HepG2 (cell line): Measurements from ENCODE around the gene TRPV4. TPM values are rescaled to one million over a fixed set of nuclear protein-coding genes. Genes with fewer than 3 reads are reported as not detected.

Source experiments
- ARID2 ChIP-seq: sonication (generic); formaldehyde crosslinking; IDR thresholded peaks from 2 replicates; pipeline ENCODE4 v1.8.1; 2022; ENCODE audit warnings: mild to moderate bottlenecking, missing genetic modification reagents, borderline replicate concordance
- ATF2 ChIP-seq: sonication (generic); formaldehyde crosslinking; IDR thresholded peaks from 2 replicates; pipeline ENCODE4 v1.4.0; 2020; ENCODE audit warnings: missing genetic modification reagents
- EZH2 ChIP-seq: conservative IDR thresholded peaks from 2 replicates; pipeline ENCODE4 v1.6.1; 2012; ENCODE audit warnings: mild to moderate bottlenecking, low read depth, low read length, moderate library complexity
- GZF1 ChIP-seq: sonication (generic); formaldehyde crosslinking; IDR thresholded peaks from 2 replicates; pipeline ENCODE4 v1.5.1; 2020; ENCODE audit warnings: mild to moderate bottlenecking, missing genetic modification reagents
- HDAC6 ChIP-seq: fragments of 200-600 bp; sonication (generic); IDR thresholded peaks from 2 replicates; pipeline ENCODE4 v1.7.0; 2017; ENCODE audit warnings: mild to moderate bottlenecking, antibody characterized with exemption, low read length, low read depth
- HNF4A ChIP-seq: sonication (generic); formaldehyde crosslinking; IDR thresholded peaks from 2 replicates; pipeline ENCODE4 v1.4.0; 2020; ENCODE audit warnings: missing genetic modification reagents
- MAF1 ChIP-seq: sonication (generic); formaldehyde crosslinking; IDR thresholded peaks from 2 replicates; pipeline ENCODE4 v1.5.0; 2020; ENCODE audit warnings: missing genetic modification reagents, borderline replicate concordance
- MTA1 ChIP-seq: sonication (generic); formaldehyde crosslinking; IDR thresholded peaks from 2 replicates; pipeline ENCODE4 v1.4.0; 2020; ENCODE audit warnings: missing genetic modification reagents, mild to moderate bottlenecking, borderline replicate concordance
- ZNF10 ChIP-seq: sonication (generic); formaldehyde crosslinking; IDR thresholded peaks from 2 replicates; pipeline ENCODE4 v1.4.0; 2020; ENCODE audit warnings: mild to moderate bottlenecking, low read depth, missing genetic modification reagents, borderline replicate concordance
- ZNF337 ChIP-seq: sonication (generic); formaldehyde crosslinking; IDR thresholded peaks from 2 replicates; pipeline ENCODE4 v1.5.1; 2020; ENCODE audit warnings: missing genetic modification reagents, low read depth, mild to moderate bottlenecking, borderline replicate concordance
- ZNF382 ChIP-seq: sonication (generic); formaldehyde crosslinking; IDR thresholded peaks from 2 replicates; pipeline ENCODE4 v1.5.0; 2020; ENCODE audit warnings: missing genetic modification reagents, mild to moderate bottlenecking, borderline replicate concordance
- ZNF431 ChIP-seq: sonication (generic); formaldehyde crosslinking; IDR thresholded peaks from 2 replicates; pipeline ENCODE4 v1.9.0; 2022; ENCODE audit warnings: missing genetic modification reagents, low read depth, mild to moderate bottlenecking, borderline replicate concordance
- ZNF749 ChIP-seq: sonication (generic); formaldehyde crosslinking; IDR thresholded peaks from 2 replicates; pipeline ENCODE4 v1.8.0; 2022; ENCODE audit warnings: mild to moderate bottlenecking, missing genetic modification reagents, moderate library complexity, borderline replicate concordance
- polyA plus RNA-seq, 8 experiments: library from polyadenylated mRNA; depleted of rRNA in 3 of 8; stranded (reverse) in 7 of 8; unstranded in 1 of 8; fragments of >200 nt; fragmentation: Illumina TruSeq in 4 of 8; extraction: Trizol in 4 of 8; gene quantifications; 2 replicates each; pipeline versions ENCODE4 v1.2.1 to v1.2.3, GENCODE V29; 2011 to 2016; ENCODE audit warnings: low read depth in 4 of 8, missing spikeins in 1 of 8, mixed read lengths in 1 of 8; ENCODE audit not compliant: insufficient read depth in 1 of 8
- total RNA-seq, 5 experiments: library from RNA; depleted of rRNA; stranded (reverse); fragments of >200 nt; fragmentation: Illumina TruSeq; extraction: Trizol; gene quantifications; 2 replicates each; pipeline ENCODE4 v1.2.3, GENCODE V29; 2016; ENCODE audit warnings: low read depth in 1 of 5
- TF ChIP-seq, protein P1 (sequence below): sonication (generic); formaldehyde crosslinking; IDR thresholded peaks from one replicate; pipeline ENCODE4 v1.5.1; 2020; ENCODE audit warnings: mild to moderate bottlenecking, missing genetic modification reagents; ENCODE audit errors: not compliant biosample characterization

Gene TRPV4
- total and polyA plus RNA-seq, 2 of the 13 experiments (the other 11 are each of a cell fraction or from before 2014, with no cell fraction given): 0.66 to 4.7 TPM

DNA sequence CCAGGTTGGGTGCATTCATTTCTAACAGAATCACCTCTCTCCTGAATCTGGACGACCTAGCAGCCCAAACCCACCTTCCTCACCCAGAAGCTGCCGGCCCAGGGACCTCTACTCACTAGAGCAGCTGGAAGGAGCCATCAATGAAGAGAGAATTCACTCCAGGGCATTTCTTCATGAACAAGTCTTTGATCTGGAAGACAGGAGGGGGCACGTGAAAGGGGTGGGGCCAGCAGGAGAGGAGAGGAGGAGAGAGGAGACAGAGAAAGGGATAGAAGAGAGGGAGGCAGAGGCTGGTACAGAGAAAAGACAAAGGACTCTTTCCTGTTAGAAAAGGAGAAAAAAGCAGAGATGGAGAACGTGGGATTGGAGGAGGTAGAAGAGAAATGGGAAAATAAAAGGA lies 39.8 kb downstream of the TRPV4 start (continued):
- TF ChIP-seq, protein P1, sequence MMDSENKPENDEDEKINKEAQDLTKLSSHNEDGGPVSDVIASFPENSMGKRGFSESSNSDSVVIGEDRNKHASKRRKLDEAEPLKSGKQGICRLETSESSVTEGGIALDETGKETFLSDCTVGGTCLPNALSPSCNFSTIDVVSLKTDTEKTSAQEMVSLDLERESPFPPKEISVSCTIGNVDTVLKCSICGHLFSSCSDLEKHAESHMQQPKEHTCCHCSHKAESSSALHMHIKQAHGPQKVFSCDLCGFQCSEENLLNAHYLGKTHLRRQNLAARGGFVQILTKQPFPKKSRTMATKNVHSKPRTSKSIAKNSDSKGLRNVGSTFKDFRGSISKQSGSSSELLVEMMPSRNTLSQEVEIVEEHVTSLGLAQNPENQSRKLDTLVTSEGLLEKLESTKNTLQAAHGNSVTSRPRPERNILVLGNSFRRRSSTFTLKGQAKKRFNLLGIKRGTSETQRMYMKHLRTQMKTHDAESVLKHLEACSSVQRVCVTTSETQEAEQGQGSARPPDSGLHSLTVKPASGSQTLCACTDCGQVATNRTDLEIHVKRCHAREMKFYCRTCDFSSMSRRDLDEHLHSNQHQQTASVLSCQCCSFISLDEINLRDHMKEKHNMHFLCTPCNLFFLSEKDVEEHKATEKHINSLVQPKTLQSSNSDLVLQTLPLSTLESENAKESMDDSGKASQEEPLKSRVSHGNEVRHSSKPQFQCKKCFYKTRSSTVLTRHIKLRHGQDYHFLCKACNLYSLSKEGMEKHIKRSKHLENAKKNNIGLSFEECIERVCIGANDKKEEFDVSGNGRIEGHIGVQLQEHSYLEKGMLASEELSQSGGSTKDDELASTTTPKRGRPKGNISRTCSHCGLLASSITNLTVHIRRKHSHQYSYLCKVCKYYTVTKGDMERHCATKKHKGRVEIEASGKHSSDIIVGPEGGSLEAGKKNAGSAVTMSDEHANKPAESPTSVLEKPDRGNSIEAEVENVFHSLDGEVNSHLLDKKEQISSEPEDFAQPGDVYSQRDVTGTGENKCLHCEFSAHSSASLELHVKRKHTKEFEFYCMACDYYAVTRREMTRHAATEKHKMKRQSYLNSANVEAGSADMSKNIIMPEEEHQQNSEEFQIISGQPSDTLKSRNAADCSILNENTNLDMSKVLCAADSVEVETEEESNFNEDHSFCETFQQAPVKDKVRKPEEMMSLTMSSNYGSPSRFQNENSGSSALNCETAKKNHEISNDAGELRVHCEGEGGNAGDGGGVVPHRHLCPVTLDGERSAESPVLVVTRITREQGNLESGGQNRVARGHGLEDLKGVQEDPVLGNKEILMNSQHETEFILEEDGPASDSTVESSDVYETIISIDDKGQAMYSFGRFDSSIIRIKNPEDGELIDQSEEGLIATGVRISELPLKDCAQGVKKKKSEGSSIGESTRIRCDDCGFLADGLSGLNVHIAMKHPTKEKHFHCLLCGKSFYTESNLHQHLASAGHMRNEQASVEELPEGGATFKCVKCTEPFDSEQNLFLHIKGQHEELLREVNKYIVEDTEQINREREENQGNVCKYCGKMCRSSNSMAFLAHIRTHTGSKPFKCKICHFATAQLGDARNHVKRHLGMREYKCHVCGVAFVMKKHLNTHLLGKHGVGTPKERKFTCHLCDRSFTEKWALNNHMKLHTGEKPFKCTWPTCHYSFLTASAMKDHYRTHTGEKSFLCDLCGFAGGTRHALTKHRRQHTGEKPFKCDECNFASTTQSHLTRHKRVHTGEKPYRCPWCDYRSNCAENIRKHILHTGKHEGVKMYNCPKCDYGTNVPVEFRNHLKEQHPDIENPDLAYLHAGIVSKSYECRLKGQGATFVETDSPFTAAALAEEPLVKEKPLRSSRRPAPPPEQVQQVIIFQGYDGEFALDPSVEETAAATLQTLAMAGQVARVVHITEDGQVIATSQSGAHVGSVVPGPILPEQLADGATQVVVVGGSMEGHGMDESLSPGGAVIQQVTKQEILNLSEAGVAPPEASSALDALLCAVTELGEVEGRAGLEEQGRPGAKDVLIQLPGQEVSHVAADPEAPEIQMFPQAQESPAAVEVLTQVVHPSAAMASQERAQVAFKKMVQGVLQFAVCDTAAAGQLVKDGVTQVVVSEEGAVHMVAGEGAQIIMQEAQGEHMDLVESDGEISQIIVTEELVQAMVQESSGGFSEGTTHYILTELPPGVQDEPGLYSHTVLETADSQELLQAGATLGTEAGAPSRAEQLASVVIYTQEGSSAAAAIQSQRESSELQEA (CRISPR knock-in tag): no peak
- no peak for TF ChIP-seq ZNF431 (CRISPR knock-in tag)
- TF ChIP-seq ARID2 (CRISPR knock-in tag): no peak
- TF ChIP-seq ZNF10 (CRISPR knock-in tag): no peak
- TF ChIP-seq MTA1 (CRISPR knock-in tag): no peak
- TF ChIP-seq ZNF749 (CRISPR knock-in tag): no peak
- no peak for TF ChIP-seq MAF1 (CRISPR knock-in tag)
- no peak for TF ChIP-seq HDAC6
- no peak for TF ChIP-seq HNF4A
- TF ChIP-seq ZNF382 (CRISPR knock-in tag): no peak
- TF ChIP-seq ZNF337: no peak
- no peak for TF ChIP-seq ATF2 (CRISPR knock-in tag)
- no peak for TF ChIP-seq EZH2
- TF ChIP-seq GZF1: no peak
- TF ChIP-seq, all 625 proteins: peak for 0
